Measurements from ENCODE around the gene TTC5.

The TTC5 gene

GRCh38 chr14:20327005-20327869, 21.5 kb upstream of the TTC5 start:
- Histone ChIP-seq H3K27ac (ENCODE audit: low read depth, low read length) (peak overlapping the region; percentile 44; the same call in 1 of the 2 replicates), H4K20me1 (ENCODE audit: low read depth, low read length) (0 out of 2 replicates have a peak, but pooled peaks cover 6% of the 10 kb centered on the region), H3K27me3 (ENCODE audit: low read length) (no peaks in the 10 kb centered on the region), H3K4me2 (ENCODE audit: low read depth, low read length, poor library complexity, severe bottlenecking) (peak overlapping the region; percentile 34), H3K9ac (ENCODE audit: low read length) (peak overlapping the region; percentile 6; the same call in 1 of the 2 replicates), H3K79me2 (ENCODE audit: insufficient read depth, low read length) (peaks cover 57% of the 10 kb centered on the region), H3K4me3 (ENCODE audit: insufficient read depth, low read length, poor library complexity, severe bottlenecking) (no peak overlapping the region), H3F3A (ENCODE audit: insufficient read depth) (peaks cover 33% of the 10 kb centered on the region), H3K9me3 (ENCODE audit: insufficient read depth, low read length) (no peaks in the 10 kb centered on the region), H2AFZ (ENCODE audit: low read depth, low read length, severe bottlenecking) (no peak overlapping the region), H3K36me3 (ENCODE audit: low read length) (peaks cover 40% of the 10 kb centered on the region), H3K9me2 (replicated peaks; ENCODE audit: insufficient read depth, low read length) (no peaks in the 10 kb centered on the region)
- TF ChIP-seq CTCF (IDR thresholded peaks at IDR 0.05; ENCODE audit: insufficient read depth, low read length, poor library complexity, severe bottlenecking), result peak; percentile 77
- no peak for TF ChIP-seq EZH2phosphoT487 (conservative IDR thresholded peaks at IDR 0.05; ENCODE audit: low read length)

GRCh38 chr14:20317720-20318119, 12.0 kb upstream of the TTC5 start:
- Histone ChIP-seq H3K4me2 (ENCODE audit: low read depth, low read length, poor library complexity, severe bottlenecking) (no peak overlapping the region), H3K36me3 (ENCODE audit: low read length) (peaks cover 40% of the 10 kb centered on the region), H4K20me1 (ENCODE audit: low read depth, low read length) (peaks cover 2% of the 10 kb centered on the region; the same call in 1 of the 2 replicates), H3K27me3 (ENCODE audit: low read length) (no peaks in the 10 kb centered on the region), H3K9me3 (ENCODE audit: insufficient read depth, low read length) (no peaks in the 10 kb centered on the region), H2AFZ (ENCODE audit: low read depth, low read length, severe bottlenecking) (no peak overlapping the region), H3K9me2 (replicated peaks; ENCODE audit: insufficient read depth, low read length) (no peaks in the 10 kb centered on the region), H3K27ac (ENCODE audit: low read depth, low read length) (no peak overlapping the region), H3K79me2 (ENCODE audit: insufficient read depth, low read length) (0 out of 2 replicates have a peak, but pooled peaks cover 4% of the 10 kb centered on the region), H3K9ac (ENCODE audit: low read length) (no peak overlapping the region), H3F3A (ENCODE audit: insufficient read depth) (peaks cover 4% of the 10 kb centered on the region; the same call in 1 of the 2 replicates), H3K4me3 (ENCODE audit: insufficient read depth, low read length, poor library complexity, severe bottlenecking) (no peak overlapping the region)
- TF ChIP-seq EZH2phosphoT487 (conservative IDR thresholded peaks at IDR 0.05; ENCODE audit: low read length), result no peak

- no peak overlapping the region for H3K27ac ChIP-seq (ENCODE audit: low read depth, low read length)
- no peak overlapping the region for H3K4me3 ChIP-seq (ENCODE audit: insufficient read depth, low read length, poor library complexity, severe bottlenecking)
- H3K79me2 ChIP-seq (ENCODE audit: insufficient read depth, low read length), result no peaks in the 10 kb centered on the region
- 0 out of 2 replicates have a peak, but pooled peaks cover 10% of the 10 kb centered on the region for H3F3A ChIP-seq (ENCODE audit: insufficient read depth)
- no peaks in the 10 kb centered on the region for H3K27me3 ChIP-seq (ENCODE audit: low read length)
- TF ChIP-seq EZH2phosphoT487 (conservative IDR thresholded peaks at IDR 0.05; ENCODE audit: low read length) (no peak), CTCF (IDR thresholded peaks at IDR 0.05; ENCODE audit: insufficient read depth, low read length, poor library complexity, severe bottlenecking) (no peak)
- no peak overlapping the region for H2AFZ ChIP-seq (ENCODE audit: low read depth, low read length, severe bottlenecking)
- no peaks in the 10 kb centered on the region for H3K9me3 ChIP-seq (ENCODE audit: insufficient read depth, low read length)
- H3K4me2 ChIP-seq (ENCODE audit: low read depth, low read length, poor library complexity, severe bottlenecking), result no peak overlapping the region
- H3K9ac ChIP-seq (ENCODE audit: low read length), result no peak overlapping the region
- H4K20me1 ChIP-seq (ENCODE audit: low read depth, low read length), result no peaks in the 10 kb centered on the region
- H3K36me3 ChIP-seq (ENCODE audit: low read length), result peaks cover 38% of the 10 kb centered on the region
- H3K9me2 ChIP-seq (replicated peaks; ENCODE audit: insufficient read depth, low read length), result no peaks in the 10 kb centered on the region
These were observed 8.3 kb upstream of the TTC5 start for GRCh38 chr14:20314026-20314425.

GRCh38 chr14:20306079-20306423, 300 bp upstream of the TTC5 start:
- Histone ChIP-seq H3K4me2 (ENCODE audit: low read depth, low read length, poor library complexity, severe bottlenecking) (peak overlapping the region; percentile 17), H3K36me3 (ENCODE audit: low read length) (no peaks in the 10 kb centered on the region), H3K27ac (ENCODE audit: low read depth, low read length) (no peak overlapping the region), H3K9ac (ENCODE audit: low read length) (no peak overlapping the region), H3K4me3 (ENCODE audit: insufficient read depth, low read length, poor library complexity, severe bottlenecking) (no peak overlapping the region), H3F3A (ENCODE audit: insufficient read depth) (peaks cover 12% of the 10 kb centered on the region; the same call in 1 of the 2 replicates), H3K79me2 (ENCODE audit: insufficient read depth, low read length) (peaks cover 25% of the 10 kb centered on the region; the same call in 1 of the 2 replicates), H2AFZ (ENCODE audit: low read depth, low read length, severe bottlenecking) (no peak overlapping the region), H3K27me3 (ENCODE audit: low read length) (no peaks in the 10 kb centered on the region), H3K9me3 (ENCODE audit: insufficient read depth, low read length) (no peaks in the 10 kb centered on the region), H4K20me1 (ENCODE audit: low read depth, low read length) (no peaks in the 10 kb centered on the region), H3K9me2 (replicated peaks; ENCODE audit: insufficient read depth, low read length) (no peaks in the 10 kb centered on the region)
- TF ChIP-seq CTCF (IDR thresholded peaks at IDR 0.05; ENCODE audit: insufficient read depth, low read length, poor library complexity, severe bottlenecking) (no peak), EZH2phosphoT487 (conservative IDR thresholded peaks at IDR 0.05; ENCODE audit: low read length) (no peak)
